ENCODE results near the gene ZC2HC1C. TPM values are rescaled to one million over a fixed set of nuclear protein-coding genes. Genes with fewer than 3 reads are reported as not detected.

Gene ZC2HC1C
- total and polyA plus RNA-seq, 9 of the 15 experiments (the other 6 are each of a cell fraction or from before 2014, with no cell fraction given), result 6.3 to 9.2 (median 7.7) TPM

DNA sequence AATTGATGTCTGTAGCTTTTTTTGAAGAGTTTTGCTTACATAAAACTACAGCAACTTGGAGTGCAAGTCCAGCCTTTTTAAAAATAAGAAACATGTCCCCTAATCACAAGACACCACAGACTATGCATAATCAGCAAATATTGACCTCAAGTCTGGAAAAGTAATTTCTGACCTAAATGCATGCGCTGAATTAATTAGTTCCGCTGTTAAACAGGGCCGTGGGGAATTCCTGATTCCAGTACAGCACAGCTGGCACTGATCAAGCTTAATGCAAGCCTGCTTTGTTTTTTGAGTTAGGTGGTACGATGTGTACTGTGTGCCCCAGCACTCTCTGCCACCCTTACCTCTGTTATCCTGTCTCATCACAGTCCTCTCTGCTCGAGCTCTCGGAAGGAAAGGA is 27.4 kb upstream of the ZC2HC1C start:
- TF ChIP-seq MCM7 (IDR thresholded peaks at IDR 0.05), result no peak
- no peak for TF ChIP-seq SAFB (IDR thresholded peaks at IDR 0.05; ENCODE audit: borderline replicate concordance, low read depth, low read length)
- peak; percentile 72 for TF ChIP-seq C11orf30 (IDR thresholded peaks at IDR 0.05; ENCODE audit: low read depth)
- TF ChIP-seq MAFG (tag; conservative IDR thresholded peaks at IDR 0.05), result peak; percentile 71
- peak; percentile 43; the same call in 1 of the 2 replicates for TF ChIP-seq MAFF (IDR thresholded peaks at IDR 0.05; ENCODE audit: low read length)
- TF ChIP-seq HDAC3 (IDR thresholded peaks at IDR 0.05; ENCODE audit: borderline replicate concordance, partially characterized antibody), result no peak
- no peak for TF ChIP-seq HMGN3 (IDR thresholded peaks at IDR 0.05; ENCODE audit: borderline replicate concordance, extremely low read depth, insufficient read length, low read depth, low read length)
- peak; percentile 79 for TF ChIP-seq ZNF316 (IDR thresholded peaks at IDR 0.05)
- peak; percentile 34; the same call in 1 of the 2 replicates for TF ChIP-seq MAFK (IDR thresholded peaks at IDR 0.05; ENCODE audit: low read length)
- TF ChIP-seq LCOR (CRISPR knock-in tag; IDR thresholded peaks at IDR 0.05), result no peak
- TF ChIP-seq KDM1A (IDR thresholded peaks at IDR 0.05), result no peak
- no peak for TF ChIP-seq ZNF444 (CRISPR knock-in tag; IDR thresholded peaks at IDR 0.05)
- ATAC-seq, result no peak
- Histone ChIP-seq H3K36me3 (ENCODE audit: control insufficient read depth, insufficient read depth, low read length) (peaks cover 25% of the 10 kb centered on the region; the same call in 2 of the 3 replicates), H3K9me3 (replicated peaks; ENCODE audit: control insufficient read depth, insufficient read depth, low read depth, low read length) (no peaks in the 10 kb centered on the region), H4K20me1 (replicated peaks; ENCODE audit: control insufficient read depth, insufficient read depth, low read length) (no peaks in the 10 kb centered on the region), H3K4me3 (no peak overlapping the region), H2AFZ (ENCODE audit: low read depth, low read length) (no peak overlapping the region), H3K4me2 (ENCODE audit: insufficient read depth, low read length) (no peak overlapping the region; the same call in 1 of the 2 replicates), H3K27me3 (ENCODE audit: control insufficient read depth in 2 of 2, insufficient read depth in 2 of 2, low read length in 2 of 2) (no peaks in the 10 kb centered on the region), H3K27ac (ENCODE audit: extremely low read depth, low read depth, low read length) (no peak overlapping the region), H3K79me2 (ENCODE audit: control insufficient read depth, insufficient read depth, low read length) (peaks cover 11% of the 10 kb centered on the region; the same call in 1 of the 3 replicates), H3K9ac (ENCODE audit: insufficient read depth in 1 of 2, low read depth in 2 of 2, low read length in 2 of 2) (no peak overlapping the region), H3K9me1 (ENCODE audit: control insufficient read depth, insufficient read depth, low read length) (no peaks in the 10 kb centered on the region), H3K4me1 (replicated peaks in 1 of 2; ENCODE audit: control insufficient read depth in 2 of 2, insufficient read depth in 2 of 2, low read length in 2 of 2) (peaks cover 0 to 19% of the 10 kb centered on the region in 2 experiments; a peak in 2 of 5 replicates)
- in situ Hi-C loops (cut with MboI), result no loop called here
- no TSS peak for BruUV-seq (replicated peaks)
- peak; percentile 46 for FAIRE-seq
- POLR2A ChIA-PET, result no interaction called here
- DNase-seq (ENCODE audit: extremely low read depth in 1 of 4, low spot score in 3 of 4), result no peak
- WGBS (ENCODE audit: insufficient coverage, low coverage, missing lambda C conversion rate), result 80% methylated on average over 4 of the region's 6 CpGs
- intact Hi-C loops (cut with micrococcal nuclease), result no loop called here
- CTCF ChIA-PET (ENCODE audit: low intra/inter-chr PET ratio), result no interaction called here

Measured in K562 (cell line).